ENCODE data around the gene MFF.

MFF gene

GRCh38 chr2:227402959-227403358, 77.9 kb downstream of the MFF start:
- no peaks in the 10 kb centered on the region for H3K36me3 ChIP-seq (ENCODE audit: control insufficient read depth in 2 of 2, insufficient read depth in 1 of 2, low read length in 2 of 2)
- POLR2A ChIA-PET = no interaction called here
- TF ChIP-seq, protein P1, sequence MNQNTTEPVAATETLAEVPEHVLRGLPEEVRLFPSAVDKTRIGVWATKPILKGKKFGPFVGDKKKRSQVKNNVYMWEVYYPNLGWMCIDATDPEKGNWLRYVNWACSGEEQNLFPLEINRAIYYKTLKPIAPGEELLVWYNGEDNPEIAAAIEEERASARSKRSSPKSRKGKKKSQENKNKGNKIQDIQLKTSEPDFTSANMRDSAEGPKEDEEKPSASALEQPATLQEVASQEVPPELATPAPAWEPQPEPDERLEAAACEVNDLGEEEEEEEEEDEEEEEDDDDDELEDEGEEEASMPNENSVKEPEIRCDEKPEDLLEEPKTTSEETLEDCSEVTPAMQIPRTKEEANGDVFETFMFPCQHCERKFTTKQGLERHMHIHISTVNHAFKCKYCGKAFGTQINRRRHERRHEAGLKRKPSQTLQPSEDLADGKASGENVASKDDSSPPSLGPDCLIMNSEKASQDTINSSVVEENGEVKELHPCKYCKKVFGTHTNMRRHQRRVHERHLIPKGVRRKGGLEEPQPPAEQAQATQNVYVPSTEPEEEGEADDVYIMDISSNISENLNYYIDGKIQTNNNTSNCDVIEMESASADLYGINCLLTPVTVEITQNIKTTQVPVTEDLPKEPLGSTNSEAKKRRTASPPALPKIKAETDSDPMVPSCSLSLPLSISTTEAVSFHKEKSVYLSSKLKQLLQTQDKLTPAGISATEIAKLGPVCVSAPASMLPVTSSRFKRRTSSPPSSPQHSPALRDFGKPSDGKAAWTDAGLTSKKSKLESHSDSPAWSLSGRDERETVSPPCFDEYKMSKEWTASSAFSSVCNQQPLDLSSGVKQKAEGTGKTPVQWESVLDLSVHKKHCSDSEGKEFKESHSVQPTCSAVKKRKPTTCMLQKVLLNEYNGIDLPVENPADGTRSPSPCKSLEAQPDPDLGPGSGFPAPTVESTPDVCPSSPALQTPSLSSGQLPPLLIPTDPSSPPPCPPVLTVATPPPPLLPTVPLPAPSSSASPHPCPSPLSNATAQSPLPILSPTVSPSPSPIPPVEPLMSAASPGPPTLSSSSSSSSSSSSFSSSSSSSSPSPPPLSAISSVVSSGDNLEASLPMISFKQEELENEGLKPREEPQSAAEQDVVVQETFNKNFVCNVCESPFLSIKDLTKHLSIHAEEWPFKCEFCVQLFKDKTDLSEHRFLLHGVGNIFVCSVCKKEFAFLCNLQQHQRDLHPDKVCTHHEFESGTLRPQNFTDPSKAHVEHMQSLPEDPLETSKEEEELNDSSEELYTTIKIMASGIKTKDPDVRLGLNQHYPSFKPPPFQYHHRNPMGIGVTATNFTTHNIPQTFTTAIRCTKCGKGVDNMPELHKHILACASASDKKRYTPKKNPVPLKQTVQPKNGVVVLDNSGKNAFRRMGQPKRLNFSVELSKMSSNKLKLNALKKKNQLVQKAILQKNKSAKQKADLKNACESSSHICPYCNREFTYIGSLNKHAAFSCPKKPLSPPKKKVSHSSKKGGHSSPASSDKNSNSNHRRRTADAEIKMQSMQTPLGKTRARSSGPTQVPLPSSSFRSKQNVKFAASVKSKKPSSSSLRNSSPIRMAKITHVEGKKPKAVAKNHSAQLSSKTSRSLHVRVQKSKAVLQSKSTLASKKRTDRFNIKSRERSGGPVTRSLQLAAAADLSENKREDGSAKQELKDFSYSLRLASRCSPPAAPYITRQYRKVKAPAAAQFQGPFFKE (tag by site-specific recombination; IDR thresholded peaks at IDR 0.05; ENCODE audit: borderline replicate concordance) = no peak
- TF ChIP-seq, protein P2, sequence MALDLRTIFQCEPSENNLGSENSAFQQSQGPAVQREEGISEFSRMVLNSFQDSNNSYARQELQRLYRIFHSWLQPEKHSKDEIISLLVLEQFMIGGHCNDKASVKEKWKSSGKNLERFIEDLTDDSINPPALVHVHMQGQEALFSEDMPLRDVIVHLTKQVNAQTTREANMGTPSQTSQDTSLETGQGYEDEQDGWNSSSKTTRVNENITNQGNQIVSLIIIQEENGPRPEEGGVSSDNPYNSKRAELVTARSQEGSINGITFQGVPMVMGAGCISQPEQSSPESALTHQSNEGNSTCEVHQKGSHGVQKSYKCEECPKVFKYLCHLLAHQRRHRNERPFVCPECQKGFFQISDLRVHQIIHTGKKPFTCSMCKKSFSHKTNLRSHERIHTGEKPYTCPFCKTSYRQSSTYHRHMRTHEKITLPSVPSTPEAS (tag by site-specific recombination; IDR thresholded peaks at IDR 0.05) = no peak
- TF ChIP-seq ZNF521 (tag by site-specific recombination; IDR thresholded peaks at IDR 0.05) (no peak), ZNF184 (tag by site-specific recombination; IDR thresholded peaks at IDR 0.05) (no peak), KLF7 (tag by site-specific recombination; IDR thresholded peaks at IDR 0.05; ENCODE audit: borderline replicate concordance) (no peak), ZNF473 (tag by site-specific recombination; IDR thresholded peaks at IDR 0.05) (no peak), AEBP2 (tag by site-specific recombination; IDR thresholded peaks at IDR 0.05; ENCODE audit: borderline replicate concordance) (no peak), ZNF768 (tag by site-specific recombination; IDR thresholded peaks at IDR 0.05) (no peak), ZBTB1 (tag by site-specific recombination; IDR thresholded peaks at IDR 0.05) (no peak), PRDM6 (tag by site-specific recombination; IDR thresholded peaks at IDR 0.05) (no peak), ZBTB48 (tag by site-specific recombination; IDR thresholded peaks at IDR 0.05) (no peak)
- TF ChIP-seq, protein P3, sequence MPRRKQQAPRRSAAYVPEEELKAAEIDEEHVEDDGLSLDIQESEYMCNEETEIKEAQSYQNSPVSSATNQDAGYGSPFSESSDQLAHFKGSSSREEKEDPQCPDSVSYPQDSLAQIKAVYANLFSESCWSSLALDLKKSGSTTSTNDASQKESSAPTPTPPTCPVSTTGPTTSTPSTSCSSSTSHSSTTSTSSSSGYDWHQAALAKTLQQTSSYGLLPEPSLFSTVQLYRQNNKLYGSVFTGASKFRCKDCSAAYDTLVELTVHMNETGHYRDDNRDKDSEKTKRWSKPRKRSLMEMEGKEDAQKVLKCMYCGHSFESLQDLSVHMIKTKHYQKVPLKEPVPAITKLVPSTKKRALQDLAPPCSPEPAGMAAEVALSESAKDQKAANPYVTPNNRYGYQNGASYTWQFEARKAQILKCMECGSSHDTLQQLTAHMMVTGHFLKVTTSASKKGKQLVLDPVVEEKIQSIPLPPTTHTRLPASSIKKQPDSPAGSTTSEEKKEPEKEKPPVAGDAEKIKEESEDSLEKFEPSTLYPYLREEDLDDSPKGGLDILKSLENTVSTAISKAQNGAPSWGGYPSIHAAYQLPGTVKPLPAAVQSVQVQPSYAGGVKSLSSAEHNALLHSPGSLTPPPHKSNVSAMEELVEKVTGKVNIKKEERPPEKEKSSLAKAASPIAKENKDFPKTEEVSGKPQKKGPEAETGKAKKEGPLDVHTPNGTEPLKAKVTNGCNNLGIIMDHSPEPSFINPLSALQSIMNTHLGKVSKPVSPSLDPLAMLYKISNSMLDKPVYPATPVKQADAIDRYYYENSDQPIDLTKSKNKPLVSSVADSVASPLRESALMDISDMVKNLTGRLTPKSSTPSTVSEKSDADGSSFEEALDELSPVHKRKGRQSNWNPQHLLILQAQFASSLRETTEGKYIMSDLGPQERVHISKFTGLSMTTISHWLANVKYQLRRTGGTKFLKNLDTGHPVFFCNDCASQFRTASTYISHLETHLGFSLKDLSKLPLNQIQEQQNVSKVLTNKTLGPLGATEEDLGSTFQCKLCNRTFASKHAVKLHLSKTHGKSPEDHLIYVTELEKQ (tag by site-specific recombination; IDR thresholded peaks at IDR 0.05; ENCODE audit: borderline replicate concordance) = no peak
- no peak overlapping the region for H3K27ac ChIP-seq (ENCODE audit: extremely low read depth, low read depth, low read length)
- no peak overlapping the region for H3K4me3 ChIP-seq (ENCODE audit: low read depth, low read length)
- CTCF ChIA-PET = interaction anchor here (1.2 to 1.8 kb wide), 2 partner anchors 256 to 363 kb away, joined by 3 to 6 read pairs; no protein-coding TSS in a partner anchor
- H3K9me3 ChIP-seq (ENCODE audit: control insufficient read depth, insufficient read depth, low read depth, low read length) = no peaks in the 10 kb centered on the region
- no peaks in the 10 kb centered on the region for H3K4me1 ChIP-seq (ENCODE audit: control insufficient read depth, insufficient read depth, low read length)

All from HEK293 (cell line).